Endothelial cell of umbilical vein (primary cell): ENCODE measurements around the gene PRSS33. TPM values are rescaled to one million over a fixed set of nuclear protein-coding genes. Genes with fewer than 3 reads are reported as not detected.

Experiments used
- BruUV-seq: library from RNA; stranded (reverse); fragments of 400-500 nt; replicated peaks from 2 replicates; lab custom pipeline; 2021; lab: Mats Ljungman, UMichigan
- CTCF ChIA-PET: fragments of 300-600, 350-600 bp; sonication (Branson Sonifier 250); formaldehyde crosslinking; loops from one replicate; lab custom pipeline; 2021; ENCODE audit warnings: antibody characterized with exemption, inconsistent platforms; lab: Charles Lee
- POLR2A ChIA-PET: fragments of 300-600, 350-600 bp; sonication (Branson Sonifier 250); formaldehyde crosslinking; loops from one replicate; lab custom pipeline; 2021; ENCODE audit warnings: antibody characterized with exemption, inconsistent platforms; lab: Charles Lee
- DNase-seq: peaks from one replicate; pipeline ENCODE4 v3.0.0-alpha.2; 2011; ENCODE audit warnings: low read depth, low spot score
- FAIRE-seq: peaks from 2 replicates; lab custom pipeline; 2011; peaks lifted over from hg19 to GRCh38; lab: Jason Lieb, UNC
- H2AFZ ChIP-seq: 2 replicates; pipeline ENCODE4 v1.6.0; 2012; ENCODE audit warnings: low read depth, low read length, control low read depth, inconsistent platforms
- H3K27ac ChIP-seq: 2 replicates; pipeline ENCODE4 v1.5.1; 2011; ENCODE audit warnings: low read depth, mild to moderate bottlenecking, control low read depth, low read length, moderate library complexity; ENCODE audit not compliant: insufficient read depth
- H3K27me3 ChIP-seq, 2 experiments: 2 replicates each; pipeline versions ENCODE4 v1.6.0 to v1.6.1; 2011; ENCODE audit warnings: low read length in 2 of 2, mixed read lengths in 1 of 2; ENCODE audit not compliant: control insufficient read depth in 2 of 2, insufficient read depth in 2 of 2
- H3K36me3 ChIP-seq, 2 experiments: 2 replicates in 1 of 2; 3 replicates in 1 of 2; pipeline ENCODE4 v1.5.1; 2011; ENCODE audit warnings: low read length in 2 of 2, mild to moderate bottlenecking in 1 of 2, moderate library complexity in 1 of 2; ENCODE audit not compliant: control insufficient read depth in 2 of 2, insufficient read depth in 2 of 2; ENCODE audit errors: extremely low read depth in 1 of 2
- H3K4me1 ChIP-seq: 3 replicates; pipeline ENCODE4 v1.5.1; 2011; ENCODE audit warnings: mild to moderate bottlenecking, low read length; ENCODE audit not compliant: control insufficient read depth, insufficient read depth; ENCODE audit errors: extremely low read depth
- H3K4me2 ChIP-seq: 2 replicates; pipeline ENCODE4 v1.6.1; 2011; ENCODE audit warnings: low read length, control low read depth, mixed read lengths; ENCODE audit not compliant: insufficient read depth
- H3K4me3 ChIP-seq, 3 experiments: fragments of 200-600 bp in 1 of 3; sonication (generic), shearing (Covaris generic) in 1 of 3; replicated peaks in 1 of 3; 2 replicates each; pipeline ENCODE4 v1.5.1; 2011 to 2016; ENCODE audit warnings: control low read depth in 3 of 3, low read length in 3 of 3, mild to moderate bottlenecking in 2 of 3, inconsistent platforms in 1 of 3, low read depth in 1 of 3, moderate library complexity in 1 of 3; ENCODE audit not compliant: insufficient read depth in 1 of 3
- H3K79me2 ChIP-seq: 2 replicates; pipeline ENCODE4 v1.6.0; 2012; ENCODE audit warnings: low read length, inconsistent platforms; ENCODE audit not compliant: control insufficient read depth, insufficient read depth
- H3K9ac ChIP-seq: replicated peaks from 2 replicates; pipeline ENCODE3; 2011; ENCODE audit warnings: low read length, control low read depth; ENCODE audit not compliant: insufficient read depth; ENCODE audit errors: extremely low read depth
- H3K9me1 ChIP-seq: replicated peaks from 3 replicates; pipeline ENCODE4 v1.6.0; 2011; ENCODE audit warnings: mild to moderate bottlenecking, low read length; ENCODE audit not compliant: control insufficient read depth, insufficient read depth; ENCODE audit errors: extremely low read depth
- H3K9me3 ChIP-seq: replicated peaks from 2 replicates; pipeline ENCODE4 v1.5.1; 2012; ENCODE audit warnings: low read length, inconsistent platforms; ENCODE audit not compliant: control insufficient read depth, insufficient read depth
- H4K20me1 ChIP-seq: replicated peaks from 2 replicates; pipeline ENCODE3; 2011; ENCODE audit warnings: mild to moderate bottlenecking, low read length; ENCODE audit not compliant: control insufficient read depth, insufficient read depth; ENCODE audit errors: extremely low read depth
- EZH2 ChIP-seq: IDR thresholded peaks from 2 replicates; pipeline ENCODE4 v1.6.1; 2012; ENCODE audit warnings: borderline replicate concordance, low read depth, mild to moderate bottlenecking, moderate library complexity, low read length, inconsistent platforms; ENCODE audit not compliant: severe bottlenecking
- FOS ChIP-seq: IDR thresholded peaks from 2 replicates; pipeline ENCODE4 v1.6.1; 2011; ENCODE audit warnings: mild to moderate bottlenecking, low read length, moderate library complexity, borderline replicate concordance; ENCODE audit not compliant: insufficient read depth
- GATA2 ChIP-seq: IDR thresholded peaks from 2 replicates; pipeline ENCODE4 v1.7.0; 2011; ENCODE audit warnings: low read depth, mild to moderate bottlenecking, moderate library complexity, mixed read lengths, low read length; ENCODE audit not compliant: insufficient read length, insufficient read depth
- JUN ChIP-seq: IDR thresholded peaks from 2 replicates; pipeline ENCODE4 v1.6.1; 2011; ENCODE audit warnings: borderline replicate concordance, low read depth; ENCODE audit not compliant: insufficient read length, insufficient read depth
- MYC ChIP-seq: IDR thresholded peaks from one replicate; pipeline ENCODE4 v1.6.1; 2011; ENCODE audit warnings: mild to moderate bottlenecking, low read depth, low read length
- POLR2A ChIP-seq: IDR thresholded peaks from 2 replicates; pipeline ENCODE4 v1.6.1; 2012; ENCODE audit warnings: low read depth, mild to moderate bottlenecking, control low read depth, low read length
- POLR2AphosphoS5 ChIP-seq: IDR thresholded peaks from 2 replicates; pipeline ENCODE4 v1.6.1; 2012; ENCODE audit warnings: low read depth, mild to moderate bottlenecking, control low read depth, low read length, moderate library complexity; ENCODE audit not compliant: insufficient read depth
- dilution Hi-C: fragments of 300-500 bp; cut with MboI; formaldehyde crosslinking; loops from one replicate; pipeline ENCODE4 v1.15.0; 2019; ENCODE audit warnings: low sequenced_read_pairs; ENCODE audit not compliant: extremely low pct_ligation_motif_present
- intact Hi-C: fragments of 100-400 bp; cut with micrococcal nuclease; formaldehyde crosslinking; loops from one replicate; pipeline ENCODE4 v1.10.0; 2022
- polyA plus RNA-seq, 4 experiments: library from polyadenylated mRNA; depleted of rRNA in 3 of 4; stranded (reverse) in 3 of 4; unstranded in 1 of 4; fragments of >200 nt; gene quantifications; 2 replicates each; pipeline versions ENCODE4 v1.2.1 to v1.2.3, GENCODE V29; 2011 to 2012; ENCODE audit warnings: missing spikeins in 1 of 4
- total RNA-seq: library from RNA; stranded (reverse); gene quantifications from 2 replicates; pipeline ENCODE4 v1.2.3, GENCODE V29; 2021
- TF ChIP-seq, protein P1 (sequence below): IDR thresholded peaks from 2 replicates; pipeline ENCODE4 v1.6.1; 2011; ENCODE audit not compliant: insufficient read depth, insufficient read length
- TF ChIP-seq, protein P2 (sequence below), 2 donors: IDR thresholded peaks; 1 replicate in 1 of 2; 2 replicates in 1 of 2; pipeline ENCODE4 v1.5.1; 2011; ENCODE audit warnings: low read length in 2 of 2, mild to moderate bottlenecking in 2 of 2, moderate library complexity in 2 of 2, control low read depth in 1 of 2, inconsistent platforms in 1 of 2, low read depth in 1 of 2; ENCODE audit not compliant: insufficient read depth in 1 of 2; ENCODE audit errors: extremely low read depth in 1 of 2

PRSS33 gene
- total and polyA plus RNA-seq, 2 donors (not counting 3 experiments of a cell fraction or from before 2014, with no cell fraction given), result not detected

GRCh38 chr16:2769675-2770056 lies 17.7 kb downstream of the PRSS33 start:
- DNase-seq, result no peak
- no peaks in the 10 kb centered on the region for H4K20me1 ChIP-seq
- no peak overlapping the region for H3K9ac ChIP-seq
- peaks cover 39 to 74% of the 10 kb centered on the region in 2 experiments for H3K36me3 ChIP-seq
- TF ChIP-seq POLR2AphosphoS5, result no peak
- TF ChIP-seq JUN, result no peak
- no peak for TF ChIP-seq FOS
- no peak for TF ChIP-seq EZH2
- TF ChIP-seq GATA2, result no peak
- no peak for TF ChIP-seq POLR2A
- no peak for TF ChIP-seq MYC
- TF ChIP-seq, protein P1, sequence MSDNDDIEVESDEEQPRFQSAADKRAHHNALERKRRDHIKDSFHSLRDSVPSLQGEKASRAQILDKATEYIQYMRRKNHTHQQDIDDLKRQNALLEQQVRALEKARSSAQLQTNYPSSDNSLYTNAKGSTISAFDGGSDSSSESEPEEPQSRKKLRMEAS, result no peak
- TF ChIP-seq, protein P2, sequence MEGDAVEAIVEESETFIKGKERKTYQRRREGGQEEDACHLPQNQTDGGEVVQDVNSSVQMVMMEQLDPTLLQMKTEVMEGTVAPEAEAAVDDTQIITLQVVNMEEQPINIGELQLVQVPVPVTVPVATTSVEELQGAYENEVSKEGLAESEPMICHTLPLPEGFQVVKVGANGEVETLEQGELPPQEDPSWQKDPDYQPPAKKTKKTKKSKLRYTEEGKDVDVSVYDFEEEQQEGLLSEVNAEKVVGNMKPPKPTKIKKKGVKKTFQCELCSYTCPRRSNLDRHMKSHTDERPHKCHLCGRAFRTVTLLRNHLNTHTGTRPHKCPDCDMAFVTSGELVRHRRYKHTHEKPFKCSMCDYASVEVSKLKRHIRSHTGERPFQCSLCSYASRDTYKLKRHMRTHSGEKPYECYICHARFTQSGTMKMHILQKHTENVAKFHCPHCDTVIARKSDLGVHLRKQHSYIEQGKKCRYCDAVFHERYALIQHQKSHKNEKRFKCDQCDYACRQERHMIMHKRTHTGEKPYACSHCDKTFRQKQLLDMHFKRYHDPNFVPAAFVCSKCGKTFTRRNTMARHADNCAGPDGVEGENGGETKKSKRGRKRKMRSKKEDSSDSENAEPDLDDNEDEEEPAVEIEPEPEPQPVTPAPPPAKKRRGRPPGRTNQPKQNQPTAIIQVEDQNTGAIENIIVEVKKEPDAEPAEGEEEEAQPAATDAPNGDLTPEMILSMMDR (IDR thresholded peaks at IDR 0.05; ENCODE audit: extremely low read depth in 1 of 2, insufficient read depth in 1 of 2, low read depth in 1 of 2, low read length in 2 of 2), result no peak
- dilution Hi-C loops (no loop called here), intact Hi-C loops (loop anchor here (10.0 kb wide), 1 partner anchor 65 kb away; the partner anchor contains the start of gene ZG16B)
- no peaks in the 10 kb centered on the region for H3K9me1 ChIP-seq
- no peaks in the 10 kb centered on the region for H3K4me1 ChIP-seq
- BruUV-seq, result no TSS peak
- no peaks in the 10 kb centered on the region for H3K9me3 ChIP-seq
- ChIA-PET POLR2A (no interaction called here), CTCF (no interaction called here)
- H3K4me2 ChIP-seq, result no peak overlapping the region
- peaks cover 38% of the 10 kb centered on the region for H3K79me2 ChIP-seq
- no peak overlapping the region for H3K27ac ChIP-seq
- FAIRE-seq, result no peak
- H3K4me3 ChIP-seq, result no peak overlapping the region
- H3K27me3 ChIP-seq, result no peaks in the 10 kb centered on the region
- H2AFZ ChIP-seq, result no peak overlapping the region
